ENCODE measurements around the gene BRMS1. TPM values are rescaled to one million over a fixed set of nuclear protein-coding genes. Genes with fewer than 3 reads are reported as not detected.

The BRMS1 gene
- total RNA-seq, 1 donor: 43.1 TPM

- H3K4me1 ChIP-seq (ENCODE audit: insufficient read depth, low read length): peaks cover 32% of the 10 kb centered on the region
- peaks cover 36% of the 10 kb centered on the region for H4K20me1 ChIP-seq (ENCODE audit: insufficient read depth, low read length)
- H3K27ac ChIP-seq (ENCODE audit: low read depth, low read length): peak overlapping the region; percentile 97
- peaks cover 36% of the 10 kb centered on the region for H3K79me2 ChIP-seq (ENCODE audit: insufficient read depth, low read length)
- H3K9me3 ChIP-seq (ENCODE audit: low read depth, low read length): no peaks in the 10 kb centered on the region
- peak overlapping the region; percentile 96 for H3K4me2 ChIP-seq (ENCODE audit: insufficient read depth, low read length)
- H3K4me3 ChIP-seq (ENCODE audit: insufficient read depth, low read length): peak overlapping the region; percentile 82
- DNase-seq (ENCODE audit: insufficient read length, low spot score, missing footprints): peak; percentile 89
- no peak overlapping the region for H2AFZ ChIP-seq (ENCODE audit: low read length)
- H3K27me3 ChIP-seq (ENCODE audit: insufficient read depth, low read length): no peaks in the 10 kb centered on the region
- no peak for TF ChIP-seq CTCF (IDR thresholded peaks at IDR 0.05; ENCODE audit: extremely low read depth, low read depth, low read length)
- peaks cover 46% of the 10 kb centered on the region for H3K36me3 ChIP-seq (ENCODE audit: insufficient read depth, low read length)
These were observed 10.1 kb downstream of the BRMS1 start for GRCh38 chr11:66334605-66335442.

DNA sequence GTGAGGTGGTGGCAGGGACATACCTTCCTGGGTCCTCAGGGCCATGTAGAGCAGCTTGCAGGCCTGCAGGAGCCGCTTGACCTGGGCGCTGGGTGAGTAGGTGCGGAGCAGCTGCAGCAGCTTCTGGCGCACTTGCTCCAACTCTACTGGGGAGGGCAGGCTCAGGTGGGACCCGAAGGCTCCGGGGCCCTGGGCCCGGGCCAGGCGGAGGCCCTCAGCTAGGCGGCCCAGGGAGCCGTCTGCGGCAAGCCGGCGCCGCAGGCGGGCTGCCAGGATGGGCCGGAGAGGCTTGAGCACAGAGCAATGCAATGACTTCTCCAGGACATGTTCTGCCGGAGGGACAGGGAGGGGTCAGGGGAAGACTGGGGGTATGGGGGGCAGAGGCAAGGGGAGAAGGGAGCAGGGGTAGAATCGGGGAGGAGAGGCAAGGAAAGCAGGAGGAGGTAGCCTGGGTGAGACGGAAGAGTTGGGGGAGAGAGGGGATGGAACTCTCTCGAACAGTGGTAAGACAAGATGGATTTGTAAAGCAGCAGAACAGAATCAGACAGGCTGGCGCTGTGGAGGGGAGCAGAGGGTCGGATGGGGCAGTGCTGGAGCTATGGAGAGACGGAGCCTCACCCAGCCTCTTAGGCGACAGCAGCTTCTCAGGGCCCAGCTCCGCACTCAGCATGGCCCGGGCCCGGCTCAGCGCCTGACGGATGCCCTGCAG lies 10.9 kb downstream of the BRMS1 start:
- H3K4me3 ChIP-seq (ENCODE audit: insufficient read depth, low read length): no peak overlapping the region
- peaks cover 36% of the 10 kb centered on the region for H4K20me1 ChIP-seq (ENCODE audit: insufficient read depth, low read length)
- H3K4me2 ChIP-seq (ENCODE audit: insufficient read depth, low read length): peak overlapping the region; percentile 96
- TF ChIP-seq CTCF (IDR thresholded peaks at IDR 0.05; ENCODE audit: extremely low read depth, low read depth, low read length): no peak
- H3K36me3 ChIP-seq (ENCODE audit: insufficient read depth, low read length): peaks cover 43% of the 10 kb centered on the region
- H3K9me3 ChIP-seq (ENCODE audit: low read depth, low read length): no peaks in the 10 kb centered on the region
- peaks cover 36% of the 10 kb centered on the region for H3K79me2 ChIP-seq (ENCODE audit: insufficient read depth, low read length)
- no peaks in the 10 kb centered on the region for H3K27me3 ChIP-seq (ENCODE audit: insufficient read depth, low read length)
- H3K4me1 ChIP-seq (ENCODE audit: insufficient read depth, low read length): peaks cover 32% of the 10 kb centered on the region
- peak; percentile 57 for DNase-seq (ENCODE audit: insufficient read length, low spot score, missing footprints)
- no peak overlapping the region for H3K27ac ChIP-seq (ENCODE audit: low read depth, low read length)
- no peak overlapping the region for H2AFZ ChIP-seq (ENCODE audit: low read length)

- H3K79me2 ChIP-seq (ENCODE audit: insufficient read depth, low read length): peaks cover 36% of the 10 kb centered on the region
- H3K4me2 ChIP-seq (ENCODE audit: insufficient read depth, low read length): no peak overlapping the region
- TF ChIP-seq CTCF (IDR thresholded peaks at IDR 0.05; ENCODE audit: extremely low read depth, low read depth, low read length): no peak
- peaks cover 36% of the 10 kb centered on the region for H3K36me3 ChIP-seq (ENCODE audit: insufficient read depth, low read length)
- H3K9me3 ChIP-seq (ENCODE audit: low read depth, low read length): no peaks in the 10 kb centered on the region
- H2AFZ ChIP-seq (ENCODE audit: low read length): no peak overlapping the region
- DNase-seq (ENCODE audit: insufficient read length, low spot score, missing footprints): no peak
- no peak overlapping the region for H3K4me3 ChIP-seq (ENCODE audit: insufficient read depth, low read length)
- H3K4me1 ChIP-seq (ENCODE audit: insufficient read depth, low read length): peaks cover 37% of the 10 kb centered on the region
- H3K27ac ChIP-seq (ENCODE audit: low read depth, low read length): no peak overlapping the region
- peaks cover 36% of the 10 kb centered on the region for H4K20me1 ChIP-seq (ENCODE audit: insufficient read depth, low read length)
- H3K27me3 ChIP-seq (ENCODE audit: insufficient read depth, low read length): no peaks in the 10 kb centered on the region
These were observed 11.6 kb downstream of the BRMS1 start for GRCh38 chr11:66333220-66333877.
